ENCODE measurements around the gene SERPINB1. TPM values are rescaled to one million over a fixed set of nuclear protein-coding genes. Genes with fewer than 3 reads are reported as not detected.

The SERPINB1 gene
- total and polyA plus RNA-seq, 2 donors from 2014 or later, result 37.4 to 86.4 TPM

- TF ChIP-seq, protein P1, sequence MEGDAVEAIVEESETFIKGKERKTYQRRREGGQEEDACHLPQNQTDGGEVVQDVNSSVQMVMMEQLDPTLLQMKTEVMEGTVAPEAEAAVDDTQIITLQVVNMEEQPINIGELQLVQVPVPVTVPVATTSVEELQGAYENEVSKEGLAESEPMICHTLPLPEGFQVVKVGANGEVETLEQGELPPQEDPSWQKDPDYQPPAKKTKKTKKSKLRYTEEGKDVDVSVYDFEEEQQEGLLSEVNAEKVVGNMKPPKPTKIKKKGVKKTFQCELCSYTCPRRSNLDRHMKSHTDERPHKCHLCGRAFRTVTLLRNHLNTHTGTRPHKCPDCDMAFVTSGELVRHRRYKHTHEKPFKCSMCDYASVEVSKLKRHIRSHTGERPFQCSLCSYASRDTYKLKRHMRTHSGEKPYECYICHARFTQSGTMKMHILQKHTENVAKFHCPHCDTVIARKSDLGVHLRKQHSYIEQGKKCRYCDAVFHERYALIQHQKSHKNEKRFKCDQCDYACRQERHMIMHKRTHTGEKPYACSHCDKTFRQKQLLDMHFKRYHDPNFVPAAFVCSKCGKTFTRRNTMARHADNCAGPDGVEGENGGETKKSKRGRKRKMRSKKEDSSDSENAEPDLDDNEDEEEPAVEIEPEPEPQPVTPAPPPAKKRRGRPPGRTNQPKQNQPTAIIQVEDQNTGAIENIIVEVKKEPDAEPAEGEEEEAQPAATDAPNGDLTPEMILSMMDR (IDR thresholded peaks at IDR 0.05; ENCODE audit: borderline replicate concordance, extremely low read depth, insufficient read depth), result no peak
These were observed 48.0 kb downstream of the SERPINB1 start for GRCh38 chr6:2793534-2794151.

GRCh38 chr6:2792330-2793110, 49.1 kb downstream of the SERPINB1 start:
- Histone ChIP-seq H3K4me3 (ENCODE audit: low read length in 3 of 3) (no peak overlapping the region), H3K27ac (ENCODE audit: low read depth in 2 of 2, low read length in 2 of 2) (no peak overlapping the region), H3K27me3 (ENCODE audit: control insufficient read depth, insufficient read depth, low read length) (no peaks in the 10 kb centered on the region), H3K9me3 (ENCODE audit: control insufficient read depth in 2 of 3, insufficient read depth in 1 of 3, low read length in 3 of 3) (no peaks in the 10 kb centered on the region), H3K36me3 (ENCODE audit: control insufficient read depth in 2 of 3, insufficient read depth in 3 of 3, low read length in 3 of 3) (peaks cover 0 to 4% (median 0%) of the 10 kb centered on the region in 3 donors), H3K4me1 (ENCODE audit: control insufficient read depth in 2 of 3, insufficient read depth in 2 of 3, low read depth in 1 of 3, low read length in 3 of 3) (no peaks in the 10 kb centered on the region), H3K9ac (ENCODE audit: low read length in 3 of 3) (no peak overlapping the region)
- TF ChIP-seq, protein P1 (IDR thresholded peaks at IDR 0.05; ENCODE audit: borderline replicate concordance, extremely low read depth, insufficient read depth), result no peak
- no peak for FAIRE-seq
- intact Hi-C loops (cut with DNase I), result no loop called here
- DNase-seq, result no peak

More at GRCh38 chr6:2793534-2794151, 48.0 kb downstream of the SERPINB1 start:
- Histone ChIP-seq H3K9ac (ENCODE audit: low read length in 3 of 3) (no peak overlapping the region), H3K4me1 (ENCODE audit: control insufficient read depth in 2 of 3, insufficient read depth in 2 of 3, low read depth in 1 of 3, low read length in 3 of 3) (peaks cover 0 to 4% (median 0%) of the 10 kb centered on the region in 3 donors), H3K9me3 (ENCODE audit: control insufficient read depth in 2 of 3, insufficient read depth in 1 of 3, low read length in 3 of 3) (no peaks in the 10 kb centered on the region), H3K27ac (ENCODE audit: low read depth in 2 of 2, low read length in 2 of 2) (no peak overlapping the region), H3K4me3 (ENCODE audit: low read length in 3 of 3) (no peak overlapping the region), H3K36me3 (ENCODE audit: control insufficient read depth in 2 of 3, insufficient read depth in 3 of 3, low read length in 3 of 3) (no peaks in the 10 kb centered on the region), H3K27me3 (ENCODE audit: control insufficient read depth, insufficient read depth, low read length) (no peaks in the 10 kb centered on the region)
- intact Hi-C loops (cut with DNase I), result no loop called here
- FAIRE-seq (no peak), DNase-seq (no peak)

GRCh38 chr6:2791450-2791974, 50.2 kb downstream of the SERPINB1 start:
- Histone ChIP-seq H3K36me3 (ENCODE audit: control insufficient read depth in 2 of 3, insufficient read depth in 3 of 3, low read length in 3 of 3) (peaks cover 0 to 6% (median under 1%) of the 10 kb centered on the region in 3 donors), H3K9ac (ENCODE audit: low read length in 3 of 3) (no peak overlapping the region), H3K4me1 (ENCODE audit: control insufficient read depth in 2 of 3, insufficient read depth in 2 of 3, low read depth in 1 of 3, low read length in 3 of 3) (no peaks in the 10 kb centered on the region), H3K27me3 (ENCODE audit: control insufficient read depth, insufficient read depth, low read length) (no peaks in the 10 kb centered on the region), H3K27ac (ENCODE audit: low read depth in 2 of 2, low read length in 2 of 2) (no peak overlapping the region), H3K9me3 (ENCODE audit: control insufficient read depth in 2 of 3, insufficient read depth in 1 of 3, low read length in 3 of 3) (no peaks in the 10 kb centered on the region), H3K4me3 (ENCODE audit: low read length in 3 of 3) (no peak overlapping the region)
- FAIRE-seq, result no peak
- DNase-seq, result no peak
- intact Hi-C loops (cut with DNase I), result no loop called here
- TF ChIP-seq, protein P1 (IDR thresholded peaks at IDR 0.05; ENCODE audit: borderline replicate concordance, extremely low read depth, insufficient read depth), result no peak

Data from kidney (tissue), 14 donors.